HG02759 (cell line): ENCODE measurements around the gene TMSB15B.
A peak's percentile ranks its signal among the peaks of the same experiment; 100 is the strongest.
"Not testable (repeated sequence)": the region's sequence is repeated elsewhere in the genome, so short reads cannot be mapped to it uniquely, and the experiment has no call there.

Experiments used
- ATAC-seq: cut with Tn5 transposase; IDR thresholded peaks from one replicate; pipeline ENCODE4 v1.9.1; 2021; ENCODE audit warnings: mild to moderate bottlenecking, moderate library complexity; ENCODE audit not compliant: unreplicated experiment

TMSB15B gene

DNA sequence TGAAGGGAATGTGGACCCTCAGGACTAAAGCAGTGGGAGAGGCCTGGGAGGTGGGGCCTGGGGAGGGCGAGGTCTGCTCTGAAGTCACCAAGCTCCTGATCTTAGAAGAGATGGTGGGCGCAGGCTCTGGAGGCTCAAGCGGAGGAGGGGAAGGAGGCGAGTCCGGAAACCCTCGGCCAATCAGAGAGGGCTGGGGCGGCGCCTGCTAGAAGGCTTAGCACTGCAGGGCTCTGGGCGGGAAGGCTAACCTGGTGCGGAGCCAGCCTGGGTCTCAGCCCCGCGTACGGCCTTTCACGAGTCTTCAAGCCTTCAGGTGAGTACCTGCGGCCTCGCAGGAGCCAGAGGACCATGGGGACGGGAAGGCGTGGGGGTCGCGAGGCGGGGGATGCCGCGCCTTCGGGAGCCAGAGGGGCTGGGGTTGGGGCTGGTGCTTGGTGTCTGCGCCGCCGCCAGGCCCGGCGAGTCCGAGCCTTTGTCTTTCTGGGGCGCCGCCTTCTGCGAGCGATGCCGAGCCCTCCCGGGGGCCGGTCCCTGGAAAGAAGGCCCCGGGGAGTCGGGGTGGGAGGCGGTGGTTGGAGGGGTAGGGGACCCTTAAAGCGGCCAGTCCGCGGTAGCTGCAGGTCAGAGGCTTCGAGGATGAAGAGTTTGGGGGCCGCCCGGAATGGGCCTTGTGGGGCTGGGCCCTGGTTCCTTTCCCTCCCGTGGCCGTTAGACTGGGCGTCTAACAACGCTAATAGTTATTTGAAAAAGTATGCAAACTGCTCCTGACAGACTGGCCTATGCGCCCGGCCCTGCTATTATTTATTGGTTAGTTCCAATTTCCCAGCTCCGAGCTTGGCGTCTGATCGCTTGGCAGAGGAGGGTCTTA lies at the start of gene TMSB15B:
TMSB15B (plus strand) TSS at position 217 of the 868 bp plus-strand sequence.
- ATAC-seq: peak; percentile 99

DNA sequence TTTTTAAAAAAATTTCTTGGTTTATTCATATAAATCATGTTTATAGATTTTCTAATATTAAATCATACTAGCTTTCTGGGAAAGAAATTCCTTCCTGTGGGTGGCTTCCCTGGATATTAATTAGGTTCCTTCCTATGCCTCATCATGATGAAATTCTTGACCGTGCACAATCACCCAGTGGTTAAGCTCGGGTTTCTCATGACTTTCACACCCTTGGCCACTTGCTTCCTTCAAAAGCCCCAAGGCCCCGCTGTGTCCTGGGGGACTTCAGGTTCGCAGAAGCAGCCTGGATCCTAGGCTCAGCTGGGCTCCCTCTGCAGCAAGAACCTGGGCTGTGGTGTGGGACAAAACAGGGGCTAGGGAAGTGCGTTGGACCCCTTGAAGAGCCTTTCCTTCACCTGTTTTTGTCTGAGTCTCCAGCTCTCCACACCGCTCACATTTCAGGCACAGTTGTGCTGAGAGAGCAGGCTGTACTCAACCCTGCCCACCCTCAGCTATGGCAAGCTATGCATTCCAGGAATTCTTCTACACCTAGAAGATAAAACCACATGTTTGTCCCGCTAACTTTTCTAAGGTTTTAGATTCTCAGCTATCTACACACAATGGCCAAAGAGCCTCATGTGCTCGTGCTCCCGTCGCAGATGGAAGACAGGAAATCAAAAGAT lies 48.9 kb upstream of the TMSB15B start:
- ATAC-seq: no peak

DNA sequence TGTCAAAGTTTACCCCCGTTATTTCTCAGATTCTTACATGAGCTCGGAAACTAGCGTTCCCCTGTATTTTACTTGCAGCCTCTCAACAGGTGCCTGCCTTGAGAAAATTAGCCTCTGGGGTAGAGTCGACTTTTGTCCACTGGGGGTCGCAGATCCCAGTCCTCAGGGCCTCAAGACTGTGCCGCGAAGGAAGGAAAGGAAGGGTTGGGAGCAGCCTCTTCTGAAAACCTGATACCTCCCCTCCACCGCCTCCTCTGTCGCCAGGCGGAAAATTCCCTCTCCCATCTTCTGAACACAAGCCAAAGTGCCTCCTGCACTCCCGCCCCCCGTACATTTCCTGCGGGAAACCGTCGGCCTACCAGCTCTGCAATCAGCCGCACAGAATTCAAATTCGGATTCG lies 44.4 kb upstream of the TMSB15B start:
- ATAC-seq: peak; percentile 39

GRCh38 chrX:103918571-103919269 lies 43.7 kb upstream of the TMSB15B start:
- ATAC-seq: peak; percentile 71

DNA sequence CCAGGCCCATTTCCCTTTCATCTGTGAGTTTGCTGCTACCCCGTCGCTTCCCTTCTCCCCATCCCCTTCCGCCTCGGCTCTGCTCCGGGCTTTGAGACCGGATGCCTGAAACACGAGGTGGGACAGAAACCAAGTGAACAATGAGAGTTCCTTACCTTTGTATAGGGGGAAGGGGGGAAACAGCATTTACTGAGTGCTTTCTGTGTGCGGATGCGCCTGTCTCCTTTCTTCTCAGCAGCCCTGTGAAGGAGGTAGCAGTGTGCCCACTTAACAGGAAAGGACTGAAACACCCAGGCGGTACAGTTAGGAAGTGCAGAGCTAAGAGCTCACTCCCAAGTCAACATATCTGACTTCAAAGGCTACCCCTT lies 43.2 kb upstream of the TMSB15B start:
- peak; percentile 46 for ATAC-seq

- peak; percentile 47 for ATAC-seq
Measured at GRCh38 chrX:103920515-103920914, 41.9 kb upstream of the TMSB15B start.

GRCh38 chrX:103927030-103927429 lies 35.4 kb upstream of the TMSB15B start:
- ATAC-seq: peak; percentile 78

GRCh38 chrX:103927633-103928032 lies 34.8 kb upstream of the TMSB15B start:
- ATAC-seq: no peak

GRCh38 chrX:103932133-103932532 lies 30.3 kb upstream of the TMSB15B start:
- ATAC-seq: peak; percentile 91

DNA sequence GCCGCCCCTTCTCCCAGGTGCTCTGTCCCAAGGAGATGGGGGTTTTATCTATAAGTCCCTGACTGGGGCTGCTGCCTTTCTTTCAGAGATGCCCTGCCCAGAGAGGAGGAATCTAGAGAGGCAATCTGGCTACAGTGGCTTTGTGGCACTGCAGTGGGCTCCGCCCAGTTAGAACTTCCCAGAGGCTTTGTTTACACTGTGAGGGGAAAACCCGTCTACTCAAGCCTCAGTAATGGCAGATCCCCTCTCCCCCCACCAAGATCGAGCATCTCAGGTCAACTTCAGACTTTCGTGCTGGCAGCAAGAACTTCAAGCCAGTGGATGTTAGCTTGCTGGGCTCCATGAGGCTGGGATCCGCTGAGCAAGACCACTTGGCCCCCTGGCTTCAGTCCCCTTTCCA lies 22.2 kb upstream of the TMSB15B start:
- ATAC-seq: not testable (repeated sequence)

GRCh38 chrX:103941201-103941975 lies 21.0 kb upstream of the TMSB15B start:
- ATAC-seq: no peak

DNA sequence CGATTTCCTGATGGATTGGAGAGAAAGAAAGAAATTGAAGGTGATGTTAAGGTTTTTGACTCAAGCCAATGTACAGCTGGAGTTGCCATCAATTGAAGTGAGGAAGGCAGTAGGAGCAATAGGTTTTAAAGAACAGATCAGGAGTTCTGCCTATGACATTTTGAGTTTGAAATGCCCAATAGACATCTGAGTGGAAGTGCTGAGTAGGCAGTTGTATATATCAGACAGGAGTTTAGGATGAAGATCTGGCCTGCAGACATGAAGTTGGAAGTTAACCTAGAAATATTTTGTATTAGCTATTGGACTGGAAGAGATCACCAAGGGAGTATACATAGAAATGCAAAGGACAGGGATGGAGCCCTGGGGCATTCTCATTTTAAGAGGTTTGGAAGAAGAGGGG lies 12.9 kb upstream of the TMSB15B start:
- ATAC-seq: no peak

DNA sequence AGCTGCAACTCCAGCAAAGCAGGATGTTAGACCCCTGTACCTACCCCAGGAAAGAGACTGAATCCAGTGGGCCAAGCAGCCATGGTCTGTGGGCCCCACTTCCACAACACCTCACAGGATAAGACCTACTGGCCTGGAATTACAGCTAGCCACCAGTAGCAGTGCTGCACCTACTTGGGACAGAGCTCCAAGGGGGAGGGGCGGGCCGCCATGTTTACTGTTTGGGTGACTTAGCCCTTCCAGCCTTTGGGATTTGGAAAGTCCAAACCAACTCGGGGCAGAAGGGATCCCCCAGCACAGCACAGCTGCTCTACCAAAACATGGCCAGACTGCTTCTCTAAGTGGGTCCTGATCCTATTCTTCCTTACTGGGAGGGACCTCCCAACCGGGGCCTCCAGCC lies 9.1 kb upstream of the TMSB15B start:
- no peak for ATAC-seq

- no peak for ATAC-seq
Measured at GRCh38 chrX:103954259-103954658, 8.2 kb upstream of the TMSB15B start.

GRCh38 chrX:103960599-103960998 lies 1.8 kb upstream of the TMSB15B start:
- not testable (repeated sequence) for ATAC-seq

- ATAC-seq: not testable (repeated sequence)
Measured at GRCh38 chrX:103983508-103983907, 21.1 kb downstream of the TMSB15B start.

DNA sequence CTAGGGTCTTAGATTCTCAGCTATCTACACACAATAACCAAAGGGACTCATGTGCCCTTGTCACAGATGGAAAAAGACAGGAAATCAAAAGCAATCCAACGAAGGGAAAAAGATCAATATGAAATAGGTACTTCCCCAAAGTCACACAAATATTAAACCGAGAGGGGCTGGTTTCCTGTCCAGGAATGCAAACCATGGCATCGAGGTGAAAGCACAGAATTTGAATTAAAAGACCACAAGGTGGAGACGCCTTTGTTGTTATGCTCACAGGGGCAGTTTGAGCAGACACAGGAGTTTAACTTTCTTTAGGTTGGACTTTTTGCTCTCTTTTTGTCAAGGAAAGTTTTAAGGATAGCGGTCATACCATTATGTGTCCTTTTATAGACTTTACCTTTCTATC lies 36.8 kb downstream of the TMSB15B start:
- peak; percentile 85 for ATAC-seq

DNA sequence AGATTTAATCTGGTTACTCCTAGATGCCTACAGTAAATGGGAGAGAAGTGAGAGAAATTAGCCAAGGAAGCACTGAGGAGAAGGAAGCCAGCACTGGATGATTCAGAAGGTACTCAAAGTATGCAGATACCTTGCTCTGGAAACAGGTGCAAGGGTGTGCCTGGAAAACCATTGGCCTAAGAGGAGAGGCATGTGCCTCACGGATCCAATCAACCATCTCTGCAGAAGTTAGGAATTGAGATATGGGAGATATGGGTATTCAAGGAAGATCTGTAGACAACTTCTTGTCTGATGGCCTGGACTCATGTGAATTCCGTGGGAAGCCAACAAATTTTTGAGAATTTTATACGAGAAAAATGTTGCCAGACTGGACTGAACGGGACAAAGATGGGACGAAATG lies 46.4 kb downstream of the TMSB15B start:
- ATAC-seq: no peak

- no peak for ATAC-seq
Measured at GRCh38 chrX:104013158-104013557, 50.7 kb downstream of the TMSB15B start.

DNA sequence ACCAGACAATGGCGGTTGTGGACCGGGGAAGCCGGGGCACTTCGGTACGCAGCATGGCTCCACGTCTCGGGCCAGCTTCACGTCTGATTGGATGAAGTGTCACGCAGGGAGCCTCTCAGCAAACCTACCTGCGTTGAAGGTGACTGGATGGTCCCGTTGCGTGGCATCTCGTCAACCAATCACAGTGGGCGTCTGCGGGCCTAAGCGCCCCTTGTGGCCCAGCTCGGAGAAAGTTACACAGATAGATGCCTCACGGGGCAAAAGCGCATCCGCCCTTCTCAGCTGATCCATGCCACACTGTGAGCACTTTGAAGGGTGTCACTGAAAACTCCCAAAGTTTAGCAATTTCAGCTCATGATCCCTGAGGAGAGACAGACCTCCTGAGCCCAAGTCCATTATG lies 51.2 kb downstream of the TMSB15B start, which contains the start of gene H2BW1:
H2BW1 (minus strand) TSS at position 103 of the 400 bp plus-strand sequence. CDS start 132 bp downstream, outside the sequence.
- ATAC-seq: no peak

- ATAC-seq: not testable (repeated sequence)
Measured at GRCh38 chrX:104015576-104015975, 53.1 kb downstream of the TMSB15B start.
